H54 (cell line): ENCODE data around the gene ORAI1.
"Not testable (repeated sequence)": the region's sequence is repeated elsewhere in the genome, so short reads cannot be mapped to it uniquely, and the experiment has no call there.

Experiments used
- DNase-seq: peaks from one replicate; pipeline ENCODE4 v3.0.0; 2011; ENCODE audit warnings: low spot score, mixed read lengths; ENCODE audit not compliant: insufficient read length
- FAIRE-seq: peaks from 3 replicates; lab custom pipeline; 2011; peaks lifted over from hg19 to GRCh38; lab: Jason Lieb, UNC
- POLR2A ChIP-seq: IDR thresholded peaks from 2 replicates; pipeline ENCODE4 v1.6.1; 2011; ENCODE audit warnings: low read depth, mild to moderate bottlenecking, low read length

Gene ORAI1

GRCh38 chr12:121620333-121620891 lies 5.9 kb upstream of the ORAI1 start:
- no peak for TF ChIP-seq POLR2A
- FAIRE-seq (no peak), DNase-seq (no peak)

GRCh38 chr12:121626853-121627640 lies 717 bp downstream of the ORAI1 start:
- FAIRE-seq (no peak), DNase-seq (peak; percentile 67)
- peak; percentile 36; the same call in 1 of the 2 replicates for TF ChIP-seq POLR2A

DNA sequence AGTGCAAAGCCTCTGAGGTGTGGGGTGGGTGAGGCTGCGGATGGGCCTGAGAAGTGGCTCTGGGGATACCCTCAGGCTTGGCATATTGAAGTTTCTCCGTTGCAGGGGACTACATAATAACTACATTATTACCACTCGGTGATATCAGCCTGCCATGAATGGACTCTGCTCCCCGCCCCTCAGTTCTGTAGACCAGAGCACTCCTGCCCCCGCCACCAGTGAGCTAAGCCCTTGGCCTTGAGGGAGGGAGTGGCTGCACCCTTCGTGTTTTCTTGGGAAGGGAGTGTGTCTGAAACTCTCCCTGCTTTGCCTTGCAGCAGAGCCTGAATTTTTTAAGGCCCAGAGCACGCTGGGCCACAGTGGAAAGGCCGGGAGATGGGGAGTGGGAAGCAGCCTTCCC lies 1.7 kb downstream of the ORAI1 start:
- no peak for FAIRE-seq
- no peak for TF ChIP-seq POLR2A
- no peak for DNase-seq

DNA sequence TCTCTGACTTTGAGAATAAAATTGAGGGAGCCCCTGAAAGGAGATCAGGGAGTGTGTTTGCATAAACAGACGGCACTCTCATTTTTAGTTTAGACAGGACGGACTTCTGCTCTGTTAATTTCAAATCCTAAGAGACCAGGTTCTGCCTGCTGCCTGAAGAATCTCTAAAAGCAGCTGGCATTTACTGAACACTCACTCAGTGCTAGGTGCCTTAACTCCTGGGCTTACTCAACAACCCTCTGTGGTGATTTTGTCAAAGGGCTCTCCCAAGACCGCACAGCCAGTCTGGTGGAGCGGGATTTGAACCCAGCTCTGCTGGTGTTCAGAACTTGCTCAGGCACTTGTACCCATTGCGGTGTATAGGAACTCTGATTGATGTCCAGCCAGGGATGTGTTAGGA lies 2.2 kb downstream of the ORAI1 start:
- FAIRE-seq (no peak), DNase-seq (no peak)
- TF ChIP-seq POLR2A: no peak

DNA sequence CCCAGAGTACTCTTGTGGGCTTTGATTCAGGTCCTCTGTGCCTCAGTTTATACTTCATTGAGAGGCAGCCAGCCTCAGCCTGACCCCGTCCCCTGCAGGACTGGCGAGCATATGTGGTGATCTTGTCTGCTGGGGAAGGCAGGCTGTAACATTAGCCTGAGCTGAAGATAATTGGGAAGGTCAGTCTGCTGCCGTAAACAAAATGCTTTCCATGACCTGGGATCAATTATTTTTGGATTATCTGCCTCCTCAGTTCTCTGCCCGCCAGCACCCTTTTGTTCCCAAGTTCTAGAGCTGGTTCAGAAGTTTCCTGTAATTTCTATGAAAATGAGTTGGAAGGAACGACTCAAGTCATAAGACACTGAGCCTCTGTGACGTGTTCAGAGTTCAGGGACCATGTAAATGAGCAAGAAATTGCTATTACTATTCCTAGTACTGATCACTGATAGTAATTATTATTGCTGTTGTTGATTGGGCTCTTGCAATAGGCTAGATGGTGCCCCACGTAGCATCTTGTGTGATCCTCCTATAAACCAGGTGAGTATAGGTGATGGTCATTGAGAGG lies 4.5 kb downstream of the ORAI1 start:
- no peak for TF ChIP-seq POLR2A
- no peak for FAIRE-seq
- no peak for DNase-seq

- TF ChIP-seq POLR2A: no peak
- no peak for DNase-seq
- no peak for FAIRE-seq
Measured at GRCh38 chr12:121632069-121632970, 6.0 kb downstream of the ORAI1 start.

DNA sequence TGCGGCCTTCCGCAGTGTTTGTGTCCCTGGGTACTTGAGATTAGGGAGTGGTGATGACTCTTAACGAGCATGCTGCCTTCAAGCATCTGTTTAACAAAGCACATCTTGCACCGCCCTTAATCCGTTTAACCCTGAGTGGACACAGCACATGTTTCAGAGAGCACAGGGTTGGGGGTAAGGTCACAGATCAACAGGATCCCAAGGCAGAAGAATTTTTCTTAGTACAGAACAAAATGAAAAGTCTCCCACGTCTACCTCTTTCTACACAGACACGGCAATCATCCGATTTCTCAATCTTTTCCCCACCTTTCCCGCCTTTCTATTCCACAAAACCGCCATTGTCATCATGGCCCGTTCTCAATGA lies 7.5 kb downstream of the ORAI1 start:
- not testable (repeated sequence) for DNase-seq, FAIRE-seq

GRCh38 chr12:121634836-121635235 lies 8.5 kb downstream of the ORAI1 start:
- no peak for TF ChIP-seq POLR2A
- DNase-seq (no peak), FAIRE-seq (no peak)

DNA sequence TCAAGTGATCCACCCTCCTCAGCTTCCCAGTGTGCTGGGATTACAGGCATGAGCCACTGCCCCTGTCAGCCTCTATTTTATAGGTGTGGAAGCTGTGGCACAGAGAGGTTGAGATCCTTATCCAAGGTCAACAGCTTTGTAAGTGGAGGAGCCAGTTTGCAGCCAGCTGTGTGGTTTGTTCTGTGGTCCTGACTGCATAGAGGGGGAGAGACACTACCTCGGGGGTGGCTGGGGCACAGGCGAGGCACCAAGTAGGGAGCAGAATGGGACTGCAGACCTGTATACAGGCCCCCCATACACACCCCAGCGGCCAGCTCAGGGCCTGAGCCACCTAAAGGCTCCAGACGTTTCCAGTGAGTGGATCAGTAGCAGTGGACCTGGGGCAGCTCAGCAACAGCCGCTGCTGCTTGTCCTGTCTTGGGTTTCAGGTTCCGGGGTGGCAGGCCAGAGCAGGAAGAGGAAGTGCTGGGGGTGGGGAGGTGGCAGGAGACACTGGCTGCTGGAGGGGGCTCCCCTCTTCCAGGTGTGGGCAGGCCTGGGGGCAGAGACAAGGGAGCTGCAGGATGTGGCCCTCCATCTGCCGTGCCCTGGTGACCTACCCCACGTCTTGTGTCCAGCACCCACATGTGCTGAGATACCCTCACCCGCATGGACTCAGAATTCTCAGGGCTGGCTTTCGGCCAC lies 11.0 kb downstream of the ORAI1 start:
- FAIRE-seq (no peak), DNase-seq (no peak)
- TF ChIP-seq POLR2A: no peak

DNA sequence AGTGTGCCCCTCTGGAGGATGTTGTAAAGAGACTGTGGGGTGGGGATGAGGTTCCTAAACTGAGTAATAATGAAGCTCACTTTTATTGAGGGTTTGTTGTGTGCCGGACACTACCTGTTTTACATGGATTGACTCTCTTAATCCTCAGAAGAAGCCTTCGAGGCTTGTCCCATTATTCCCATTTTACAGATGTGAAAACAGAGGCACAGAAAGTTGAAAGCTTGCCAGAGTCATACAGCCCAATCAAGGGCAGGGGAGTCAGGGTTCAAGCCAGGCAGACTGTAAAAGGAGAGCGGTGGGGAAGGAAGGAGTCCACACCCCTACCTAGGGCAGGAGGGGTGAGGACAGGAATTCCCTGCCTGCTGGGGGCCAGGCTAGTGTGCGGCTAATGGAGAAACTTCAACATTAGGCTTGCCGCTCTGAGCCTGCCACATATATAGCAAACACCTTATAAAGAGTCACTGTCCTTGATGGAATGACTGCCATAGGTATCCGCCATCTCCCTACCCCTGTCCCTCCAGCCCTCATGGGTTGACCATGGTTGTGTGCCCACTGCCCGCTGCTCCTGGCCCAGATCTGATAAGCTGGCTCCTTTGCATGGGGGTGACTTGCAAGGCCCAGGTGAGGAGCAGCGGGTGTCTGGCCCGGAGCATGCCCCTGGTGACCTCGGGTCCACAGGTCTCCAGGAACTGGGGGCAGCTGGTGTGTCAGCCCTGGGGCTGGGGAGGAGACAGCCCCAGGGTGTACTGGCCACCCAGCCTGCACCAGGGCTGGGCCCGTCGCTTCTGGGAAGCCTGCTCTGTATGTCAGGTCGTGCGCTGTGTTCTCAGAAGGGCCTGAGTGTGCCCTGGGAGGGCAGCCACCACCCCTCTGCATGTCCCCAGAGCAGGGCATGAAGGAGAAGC lies 12.2 kb downstream of the ORAI1 start:
- no peak for TF ChIP-seq POLR2A
- DNase-seq (no peak), FAIRE-seq (no peak)

GRCh38 chr12:121641343-121641630 lies 15.0 kb downstream of the ORAI1 start:
- no peak for TF ChIP-seq POLR2A
- DNase-seq (no peak), FAIRE-seq (no peak)

DNA sequence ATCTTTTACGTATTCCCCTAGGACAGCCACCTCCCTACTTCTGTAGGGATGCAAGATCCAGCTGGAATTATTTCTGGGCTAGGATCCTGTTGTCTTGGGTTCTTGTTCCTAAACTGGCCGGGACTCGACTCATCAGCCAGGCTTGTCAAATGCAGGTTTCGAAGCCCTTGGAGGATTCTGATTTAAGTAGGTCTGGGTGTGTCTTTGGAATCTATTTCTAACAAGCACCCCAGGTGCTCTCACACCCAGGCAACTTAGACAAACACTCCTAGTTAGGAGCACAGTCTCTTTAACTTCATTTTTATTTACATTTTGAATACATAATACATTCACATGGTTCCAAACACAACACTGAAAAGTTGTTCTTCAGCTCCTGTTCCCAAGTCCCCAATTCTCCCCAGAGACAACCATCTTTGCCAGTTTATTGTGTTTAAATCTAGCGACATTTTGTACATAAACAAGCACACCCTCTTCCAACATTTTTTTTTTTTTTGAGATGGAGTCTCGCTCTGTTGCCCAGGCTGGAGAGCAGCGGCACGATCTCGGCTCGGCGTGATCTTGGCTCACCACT lies 22.2 kb downstream of the ORAI1 start:
- TF ChIP-seq POLR2A: no peak
- no peak for FAIRE-seq
- no peak for DNase-seq
